ENCODE data around the gene LRRC15.
A peak's percentile ranks its signal among the peaks of the same experiment; 100 is the strongest.

LRRC15 gene

GRCh38 chr3:194333212-194333980 lies 36.1 kb downstream of the LRRC15 start:
- DNase-seq (ENCODE audit: low read depth in 2 of 2) = peak; percentile 77 to 78

GRCh38 chr3:194332858-194333211 lies 36.7 kb downstream of the LRRC15 start:
- no peak for DNase-seq (ENCODE audit: low read depth in 2 of 2)

GRCh38 chr3:194330579-194330978 lies 39.0 kb downstream of the LRRC15 start:
- no peak for DNase-seq (ENCODE audit: low read depth in 2 of 2)

GRCh38 chr3:194330160-194330559 lies 39.4 kb downstream of the LRRC15 start:
- DNase-seq (ENCODE audit: low read depth in 2 of 2) = no peak

- DNase-seq (ENCODE audit: low read depth in 2 of 2) = no peak
These were observed 40.0 kb downstream of the LRRC15 start for GRCh38 chr3:194329583-194329965.

- no peak for DNase-seq (ENCODE audit: low read depth in 2 of 2)
These were observed 40.5 kb downstream of the LRRC15 start for GRCh38 chr3:194328942-194329582.

GRCh38 chr3:194328053-194328657 lies 41.4 kb downstream of the LRRC15 start:
- DNase-seq (ENCODE audit: low read depth in 2 of 2) = no peak

GRCh38 chr3:194327218-194328052 lies 42.1 kb downstream of the LRRC15 start:
- no peak for DNase-seq (ENCODE audit: low read depth in 2 of 2)

- no peak for DNase-seq (ENCODE audit: low read depth in 2 of 2)
These were observed 42.6 kb downstream of the LRRC15 start for GRCh38 chr3:194326968-194327217.

- no peak for DNase-seq (ENCODE audit: low read depth in 2 of 2)
These were observed 43.2 kb downstream of the LRRC15 start for GRCh38 chr3:194326192-194326967.

- DNase-seq (ENCODE audit: low read depth in 2 of 2) = no peak
These were observed 44.0 kb downstream of the LRRC15 start for GRCh38 chr3:194325424-194326153.

GRCh38 chr3:194324823-194325327 lies 44.7 kb downstream of the LRRC15 start:
- no peak for DNase-seq (ENCODE audit: low read depth in 2 of 2)

- DNase-seq (ENCODE audit: low read depth in 2 of 2) = no peak
These were observed 45.5 kb downstream of the LRRC15 start for GRCh38 chr3:194323785-194324735.

- no peak for DNase-seq (ENCODE audit: low read depth in 2 of 2)
These were observed 46.8 kb downstream of the LRRC15 start for GRCh38 chr3:194322678-194323211.

GRCh38 chr3:194321693-194322640 lies 47.6 kb downstream of the LRRC15 start:
- no peak for DNase-seq (ENCODE audit: low read depth in 2 of 2)

- DNase-seq (ENCODE audit: low read depth in 2 of 2) = no peak
These were observed 48.7 kb downstream of the LRRC15 start for GRCh38 chr3:194320744-194321243.

- DNase-seq (ENCODE audit: low read depth in 2 of 2) = no peak
These were observed 49.4 kb downstream of the LRRC15 start for GRCh38 chr3:194320100-194320499.
